ENCODE results near the gene PTPRQ. TPM values are rescaled to one million over a fixed set of nuclear protein-coding genes. Genes with fewer than 3 reads are reported as not detected.

PTPRQ gene
- polyA plus RNA-seq, 2 of the 4 experiments (the other 2 are of a cell fraction), result 0.14 to 0.17 TPM

DNA sequence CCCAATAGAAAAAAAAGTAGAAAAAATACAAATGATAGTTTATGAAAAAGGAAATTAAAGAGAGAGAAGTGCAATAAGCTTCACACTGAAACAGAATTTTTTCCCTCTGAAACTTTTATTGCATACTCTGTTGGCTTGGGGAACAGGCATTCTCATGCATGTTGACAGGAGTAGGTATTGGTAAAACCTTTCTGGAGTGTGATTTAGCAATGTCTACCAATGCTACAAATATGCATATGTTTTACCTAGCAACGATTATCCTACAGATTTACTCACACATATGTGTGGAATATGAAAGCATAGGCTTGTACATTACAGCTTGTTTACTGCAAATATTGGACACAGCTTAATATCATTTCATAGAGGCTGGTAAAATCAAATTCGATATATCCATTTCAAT is 137.7 kb downstream of the PTPRQ start:
- POLR2A ChIA-PET, result no interaction called here
- no peak for ATAC-seq
- Histone ChIP-seq H3K4me3 (no peak overlapping the region), H3K9me3 (no peaks in the 10 kb centered on the region), H3K27ac (no peak overlapping the region), H3K4me2 (no peak overlapping the region), H3K4me1 (no peaks in the 10 kb centered on the region)
- FAIRE-seq, result no peak
- TF ChIP-seq HDAC2 (IDR thresholded peaks at IDR 0.05) (no peak), RFX5 (IDR thresholded peaks at IDR 0.05) (no peak), FOSB (CRISPR knock-in tag; IDR thresholded peaks at IDR 0.05) (no peak), RARB (CRISPR knock-in tag; IDR thresholded peaks at IDR 0.05) (no peak), ZC3H11A (IDR thresholded peaks at IDR 0.05) (no peak), EP300 (IDR thresholded peaks at IDR 0.05) (no peak), KDM1A (IDR thresholded peaks at IDR 0.05; ENCODE audit: low read depth) (no peak), CBX8 (IDR thresholded peaks at IDR 0.05) (no peak), HOXA7 (CRISPR knock-in tag; IDR thresholded peaks at IDR 0.05) (no peak)
- TF ChIP-seq, protein P1, sequence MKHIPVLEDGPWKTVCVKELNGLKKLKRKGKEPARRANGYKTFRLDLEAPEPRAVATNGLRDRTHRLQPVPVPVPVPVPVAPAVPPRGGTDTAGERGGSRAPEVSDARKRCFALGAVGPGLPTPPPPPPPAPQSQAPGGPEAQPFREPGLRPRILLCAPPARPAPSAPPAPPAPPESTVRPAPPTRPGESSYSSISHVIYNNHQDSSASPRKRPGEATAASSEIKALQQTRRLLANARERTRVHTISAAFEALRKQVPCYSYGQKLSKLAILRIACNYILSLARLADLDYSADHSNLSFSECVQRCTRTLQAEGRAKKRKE (CRISPR knock-in tag; IDR thresholded peaks at IDR 0.05; ENCODE audit: low read depth), result no peak
- TF ChIP-seq, protein P2, sequence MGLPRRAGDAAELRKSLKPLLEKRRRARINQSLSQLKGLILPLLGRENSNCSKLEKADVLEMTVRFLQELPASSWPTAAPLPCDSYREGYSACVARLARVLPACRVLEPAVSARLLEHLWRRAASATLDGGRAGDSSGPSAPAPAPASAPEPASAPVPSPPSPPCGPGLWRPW (IDR thresholded peaks at IDR 0.05), result no peak
- CTCF ChIA-PET, result no interaction called here
- DNase-seq (ENCODE audit: low read depth in 1 of 2, low spot score in 1 of 2), result no peak
- WGBS (ENCODE audit: missing lambda C conversion rate), result 9% methylated on average over 2 of the region's 2 CpGs

DNA sequence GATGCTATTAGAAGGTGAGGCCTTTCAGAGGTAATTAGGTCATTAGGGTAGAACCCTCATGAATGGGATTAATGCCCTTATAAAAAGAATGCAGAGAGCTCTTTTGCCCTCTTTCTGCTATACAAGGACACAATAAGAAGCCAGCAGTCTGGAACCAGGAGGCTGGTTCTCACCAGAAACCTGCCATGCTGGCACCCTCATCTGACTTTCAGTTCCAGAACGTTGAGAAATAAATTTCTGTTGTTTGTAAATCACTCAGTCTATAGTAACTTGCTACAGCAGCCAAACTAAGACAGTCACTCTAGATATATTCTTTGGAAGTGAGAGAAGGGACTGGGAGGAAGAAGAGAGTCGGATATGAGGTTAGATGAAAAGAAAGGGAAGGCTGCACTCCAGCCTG is 138.4 kb downstream of the PTPRQ start:
- ATAC-seq, result no peak
- H3K4me3 ChIP-seq, result no peak overlapping the region
- no peaks in the 10 kb centered on the region for H3K4me1 ChIP-seq
- FAIRE-seq, result no peak
- CTCF ChIA-PET, result no interaction called here
- 30% methylated on average over 2 of the region's 2 CpGs for WGBS (ENCODE audit: missing lambda C conversion rate)
- H3K27ac ChIP-seq, result no peak overlapping the region
- POLR2A ChIA-PET, result no interaction called here
- H3K4me2 ChIP-seq, result no peak overlapping the region
- DNase-seq (ENCODE audit: low read depth in 1 of 2, low spot score in 1 of 2), result no peak
- no peaks in the 10 kb centered on the region for H3K9me3 ChIP-seq
- TF ChIP-seq HOXA7 (CRISPR knock-in tag; IDR thresholded peaks at IDR 0.05), result no peak
- TF ChIP-seq RFX5 (IDR thresholded peaks at IDR 0.05), result no peak
- TF ChIP-seq POLR2AphosphoS2 (conservative IDR thresholded peaks at IDR 0.05; ENCODE audit: low read length), result no peak
- TF ChIP-seq RCOR1 (IDR thresholded peaks at IDR 0.05; ENCODE audit: low read depth, low read length), result no peak
- no peak for TF ChIP-seq GATA3 (IDR thresholded peaks at IDR 0.05; ENCODE audit: borderline replicate concordance)
- no peak for TF ChIP-seq KDM5A (IDR thresholded peaks at IDR 0.05)
- no peak for TF ChIP-seq CEBPB (IDR thresholded peaks at IDR 0.05)
- TF ChIP-seq BHLHE40 (IDR thresholded peaks at IDR 0.05; ENCODE audit: low read depth, low read length), result no peak
- TF ChIP-seq PHF8 (IDR thresholded peaks at IDR 0.05; ENCODE audit: borderline replicate concordance, low read depth), result no peak
- no peak for TF ChIP-seq ZFP36 (IDR thresholded peaks at IDR 0.05; ENCODE audit: borderline replicate concordance, partially characterized antibody)
- TF ChIP-seq JUNB (IDR thresholded peaks at IDR 0.05), result no peak
- TF ChIP-seq CHD2 (IDR thresholded peaks at IDR 0.05; ENCODE audit: low read length, partially characterized antibody), result no peak
- TF ChIP-seq RAD21 (conservative IDR thresholded peaks at IDR 0.05 in 1 of 2, IDR thresholded peaks at IDR 0.05 in 1 of 2), result no peak
- no peak for TF ChIP-seq HOXB5 (CRISPR knock-in tag; IDR thresholded peaks at IDR 0.05)
- TF ChIP-seq, protein P3, sequence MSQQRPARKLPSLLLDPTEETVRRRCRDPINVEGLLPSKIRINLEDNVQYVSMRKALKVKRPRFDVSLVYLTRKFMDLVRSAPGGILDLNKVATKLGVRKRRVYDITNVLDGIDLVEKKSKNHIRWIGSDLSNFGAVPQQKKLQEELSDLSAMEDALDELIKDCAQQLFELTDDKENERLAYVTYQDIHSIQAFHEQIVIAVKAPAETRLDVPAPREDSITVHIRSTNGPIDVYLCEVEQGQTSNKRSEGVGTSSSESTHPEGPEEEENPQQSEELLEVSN (IDR thresholded peaks at IDR 0.05; ENCODE audit: borderline replicate concordance, low read depth), result no peak
- TF ChIP-seq TFCP2L1 (CRISPR knock-in tag; IDR thresholded peaks at IDR 0.05), result no peak
- no peak for TF ChIP-seq ZC3H11A (IDR thresholded peaks at IDR 0.05)

DNA sequence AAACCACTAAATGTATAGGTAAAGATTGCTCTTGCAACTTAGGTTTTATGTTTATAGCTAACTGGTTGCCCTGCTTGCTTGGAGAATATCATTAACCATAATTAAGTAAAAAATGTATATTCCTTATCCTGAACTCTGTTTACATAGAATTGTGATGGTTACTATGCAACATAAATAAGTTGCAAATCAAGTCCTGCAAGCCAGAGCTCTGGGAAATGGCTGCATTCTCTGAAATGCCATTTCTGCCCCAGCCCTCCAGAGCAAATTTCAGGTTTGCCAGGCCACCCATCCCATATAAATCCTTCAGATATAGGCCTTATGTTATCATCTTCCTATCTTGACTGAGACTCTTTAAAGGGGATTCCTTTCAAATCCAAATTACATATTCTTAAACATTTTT is 145.0 kb downstream of the PTPRQ start:
- Histone ChIP-seq H3K4me1 (no peaks in the 10 kb centered on the region), H3K27ac (no peak overlapping the region), H3K9me3 (no peaks in the 10 kb centered on the region), H3K4me2 (no peak overlapping the region), H3K4me3 (no peak overlapping the region)
- ATAC-seq, result no peak
- no peak for DNase-seq (ENCODE audit: low read depth in 1 of 2, low spot score in 1 of 2)
- FAIRE-seq, result no peak
- POLR2A ChIA-PET, result no interaction called here
- CTCF ChIA-PET, result no interaction called here
- TF ChIP-seq POLR2A (IDR thresholded peaks at IDR 0.05; ENCODE audit: low read length), result no peak
- TF ChIP-seq POLR2AphosphoS2 (conservative IDR thresholded peaks at IDR 0.05; ENCODE audit: low read length), result no peak
- TF ChIP-seq, protein P1 (CRISPR knock-in tag; IDR thresholded peaks at IDR 0.05; ENCODE audit: low read depth), result no peak
- TF ChIP-seq, protein P4, sequence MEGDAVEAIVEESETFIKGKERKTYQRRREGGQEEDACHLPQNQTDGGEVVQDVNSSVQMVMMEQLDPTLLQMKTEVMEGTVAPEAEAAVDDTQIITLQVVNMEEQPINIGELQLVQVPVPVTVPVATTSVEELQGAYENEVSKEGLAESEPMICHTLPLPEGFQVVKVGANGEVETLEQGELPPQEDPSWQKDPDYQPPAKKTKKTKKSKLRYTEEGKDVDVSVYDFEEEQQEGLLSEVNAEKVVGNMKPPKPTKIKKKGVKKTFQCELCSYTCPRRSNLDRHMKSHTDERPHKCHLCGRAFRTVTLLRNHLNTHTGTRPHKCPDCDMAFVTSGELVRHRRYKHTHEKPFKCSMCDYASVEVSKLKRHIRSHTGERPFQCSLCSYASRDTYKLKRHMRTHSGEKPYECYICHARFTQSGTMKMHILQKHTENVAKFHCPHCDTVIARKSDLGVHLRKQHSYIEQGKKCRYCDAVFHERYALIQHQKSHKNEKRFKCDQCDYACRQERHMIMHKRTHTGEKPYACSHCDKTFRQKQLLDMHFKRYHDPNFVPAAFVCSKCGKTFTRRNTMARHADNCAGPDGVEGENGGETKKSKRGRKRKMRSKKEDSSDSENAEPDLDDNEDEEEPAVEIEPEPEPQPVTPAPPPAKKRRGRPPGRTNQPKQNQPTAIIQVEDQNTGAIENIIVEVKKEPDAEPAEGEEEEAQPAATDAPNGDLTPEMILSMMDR (IDR thresholded peaks at IDR 0.05), result no peak
- TF ChIP-seq ZC3H11A (IDR thresholded peaks at IDR 0.05), result no peak
- TF ChIP-seq CEBPB (IDR thresholded peaks at IDR 0.05), result no peak
- TF ChIP-seq SREBF2 (IDR thresholded peaks at IDR 0.05), result no peak
- TF ChIP-seq EP300 (IDR thresholded peaks at IDR 0.05), result no peak
- no peak for TF ChIP-seq CHD4 (IDR thresholded peaks at IDR 0.05; ENCODE audit: borderline replicate concordance)
- TF ChIP-seq FOSL2 (IDR thresholded peaks at IDR 0.05), result no peak
- no peak for TF ChIP-seq FOSL2 (CRISPR knock-in tag; IDR thresholded peaks at IDR 0.05)
- no peak for TF ChIP-seq ESRRA (IDR thresholded peaks at IDR 0.05; ENCODE audit: borderline replicate concordance, low read length)
- TF ChIP-seq, protein P5, sequence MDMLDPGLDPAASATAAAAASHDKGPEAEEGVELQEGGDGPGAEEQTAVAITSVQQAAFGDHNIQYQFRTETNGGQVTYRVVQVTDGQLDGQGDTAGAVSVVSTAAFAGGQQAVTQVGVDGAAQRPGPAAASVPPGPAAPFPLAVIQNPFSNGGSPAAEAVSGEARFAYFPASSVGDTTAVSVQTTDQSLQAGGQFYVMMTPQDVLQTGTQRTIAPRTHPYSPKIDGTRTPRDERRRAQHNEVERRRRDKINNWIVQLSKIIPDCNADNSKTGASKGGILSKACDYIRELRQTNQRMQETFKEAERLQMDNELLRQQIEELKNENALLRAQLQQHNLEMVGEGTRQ (IDR thresholded peaks at IDR 0.05), result no peak
- no peak for TF ChIP-seq JUN (IDR thresholded peaks at IDR 0.05)
